Small intestine (tissue), 7 donors: Measurements from ENCODE around the gene PALMD. TPM values are rescaled to one million over a fixed set of nuclear protein-coding genes. Genes with fewer than 3 reads are reported as not detected.
A peak's percentile ranks its signal among the peaks of the same experiment; 100 is the strongest.

Experiments
- DNase-seq, 2 donors: peaks; one replicate each; pipeline versions ENCODE4 v3.0.0 to v3.0.0-alpha.2; 2013
- FAIRE-seq: peaks from 2 replicates; lab custom pipeline; 2012; peaks lifted over from hg19 to GRCh38; lab: Jason Lieb, UNC
- H3K27ac ChIP-seq, 3 donors: one replicate each; pipeline ENCODE4 v1.5.1; 2013; ENCODE audit warnings: low read length in 2 of 3, mild to moderate bottlenecking in 2 of 3, control low read depth in 1 of 3, inconsistent platforms in 1 of 3, low read depth in 1 of 3, moderate library complexity in 1 of 3
- H3K27me3 ChIP-seq, 3 donors: one replicate each; pipeline ENCODE4 v1.6.1; 2013; ENCODE audit warnings: low read length in 3 of 3, inconsistent platforms in 1 of 3; ENCODE audit not compliant: control insufficient read depth in 3 of 3, insufficient read depth in 3 of 3
- H3K36me3 ChIP-seq, 3 donors: one replicate each; pipeline ENCODE4 v1.6.1; 2013; ENCODE audit warnings: low read length in 3 of 3, inconsistent platforms in 1 of 3, low read depth in 1 of 3, mild to moderate bottlenecking in 1 of 3, moderate library complexity in 1 of 3; ENCODE audit not compliant: control insufficient read depth in 3 of 3, insufficient read depth in 2 of 3
- H3K4me1 ChIP-seq, 3 donors: one replicate each; pipeline ENCODE4 v1.6.1; 2013; ENCODE audit warnings: low read length in 2 of 3, inconsistent platforms in 1 of 3, low read depth in 1 of 3, mild to moderate bottlenecking in 1 of 3, moderate library complexity in 1 of 3; ENCODE audit not compliant: control insufficient read depth in 3 of 3, insufficient read depth in 2 of 3
- H3K4me3 ChIP-seq, 3 donors: one replicate each; pipeline ENCODE4 v1.5.1; 2013; ENCODE audit warnings: low read length in 3 of 3, control low read depth in 1 of 3, inconsistent platforms in 1 of 3, low read depth in 1 of 3, mild to moderate bottlenecking in 1 of 3, moderate library complexity in 1 of 3
- H3K9me3 ChIP-seq, 2 donors: one replicate each; pipeline ENCODE4 v1.6.1; 2013; ENCODE audit warnings: low read depth in 1 of 2, low read length in 1 of 2; ENCODE audit not compliant: control insufficient read depth in 2 of 2, insufficient read depth in 1 of 2
- WGBS, 3 donors: extraction: QIAGEN DNeasy Blood & Tissue Kit; methylation state at CpG; one replicate each; pipeline ENCODE4 v1.1.7; 2013; 5-methylcytosine and 5-hydroxymethylcytosine counted together
- polyA plus RNA-seq, 4 donors: library from polyadenylated mRNA; stranded (reverse) in 3 of 4; unstranded in 1 of 4; fragments of 200-250 nt in 3 of 4; fragments of 120-200 nt in 1 of 4; gene quantifications; one replicate each; pipeline versions ENCODE4 v1.2.1 to v1.2.3, GENCODE V29; 2013
- donor health status: healthy with polysubstance abuse.
- donor health status: control.
- donor health status: control.
- donor health status: Bipolar disorder and iron deficiency.
- donor health status: healthy.

The PALMD gene
- polyA plus RNA-seq, 4 donors = 0.67 to 14.5 (median 1.7) TPM

DNA sequence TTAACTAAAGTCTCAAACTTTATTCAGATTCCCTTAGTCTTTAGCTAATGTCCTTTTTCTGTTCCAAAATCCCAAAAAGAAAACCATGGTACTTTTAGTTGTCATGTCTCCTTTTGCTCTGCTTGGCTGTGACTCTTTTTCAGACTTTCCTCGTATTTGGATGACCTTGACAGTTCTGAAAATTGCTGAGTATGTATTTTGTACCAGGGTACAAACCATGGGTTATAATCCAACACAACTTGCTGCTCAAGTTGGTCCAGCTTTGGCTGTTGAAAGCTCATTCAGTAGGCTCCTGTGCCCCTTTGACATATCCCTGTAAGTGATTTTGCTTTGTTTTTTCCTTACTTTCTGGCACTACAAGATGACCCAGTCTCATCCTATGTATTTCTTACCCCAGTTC, 51.7 kb downstream of the PALMD start:
- DNase-seq (no peak), FAIRE-seq (no peak)
- Histone ChIP-seq H3K4me3 (no peak overlapping the region), H3K27ac (no peak overlapping the region), H3K27me3 (no peaks in the 10 kb centered on the region), H3K4me1 (no peaks in the 10 kb centered on the region), H3K9me3 (no peaks in the 10 kb centered on the region), H3K36me3 (no peaks in the 10 kb centered on the region)
- WGBS, 3 donors = 16 to 59% (median 47%) methylated on average over 1 of the region's 1 CpG

DNA sequence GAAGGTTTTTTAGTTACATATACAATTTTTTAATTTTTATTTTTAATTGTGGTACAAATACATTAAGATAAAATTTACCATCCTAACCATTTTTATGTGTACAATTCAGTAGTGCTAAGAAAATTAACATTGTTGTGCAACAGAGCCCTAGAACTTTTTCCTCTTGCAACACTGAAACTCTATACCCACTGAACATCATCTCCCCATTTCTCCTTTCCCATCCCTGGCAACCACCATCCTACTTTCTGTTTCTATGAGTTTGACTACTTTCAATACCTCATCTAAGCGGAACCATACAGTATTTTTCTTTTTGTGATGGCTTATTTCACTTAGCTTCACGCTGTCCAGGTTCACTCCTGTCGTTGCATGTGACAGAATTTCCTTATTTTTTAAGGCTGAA, 54.1 kb downstream of the PALMD start:
- Histone ChIP-seq H3K4me1 (peaks cover 0 to under 1% (median 0%) of the 10 kb centered on the region in 3 donors), H3K27me3 (no peaks in the 10 kb centered on the region), H3K4me3 (no peak overlapping the region), H3K36me3 (no peaks in the 10 kb centered on the region), H3K9me3 (no peaks in the 10 kb centered on the region), H3K27ac (no peak overlapping the region)
- FAIRE-seq (no peak), DNase-seq (no peak)
- 88 to 91% (median 89%) methylated on average over 3 of the region's 3 CpGs for WGBS, 3 donors

DNA sequence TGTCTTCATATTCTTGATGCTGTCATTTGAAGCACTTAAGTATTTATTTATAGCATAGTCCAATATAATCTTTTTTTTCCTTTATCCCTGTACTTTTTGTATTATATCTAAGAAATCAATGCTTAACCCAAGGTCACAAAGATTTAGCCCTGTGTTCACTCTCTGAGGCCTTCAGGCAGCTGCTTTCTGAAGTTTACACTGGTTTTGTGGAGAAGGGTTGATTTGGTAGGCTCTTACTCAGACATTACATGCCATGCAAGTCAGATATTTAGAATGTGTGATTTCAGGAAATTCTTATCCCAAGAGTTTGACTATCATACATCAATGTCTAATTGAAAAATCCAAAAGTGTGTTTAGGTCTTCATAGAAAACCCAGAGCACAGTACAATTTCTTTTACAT, 56.3 kb downstream of the PALMD start:
- no peaks in the 10 kb centered on the region for H3K36me3 ChIP-seq
- H3K27me3 ChIP-seq = no peaks in the 10 kb centered on the region
- H3K4me1 ChIP-seq = peaks cover 0 to 3% (median 0%) of the 10 kb centered on the region in 3 donors
- DNase-seq (no peak), FAIRE-seq (no peak)
- no peak overlapping the region for H3K4me3 ChIP-seq
- no peaks in the 10 kb centered on the region for H3K9me3 ChIP-seq
- H3K27ac ChIP-seq = no peak overlapping the region

DNA sequence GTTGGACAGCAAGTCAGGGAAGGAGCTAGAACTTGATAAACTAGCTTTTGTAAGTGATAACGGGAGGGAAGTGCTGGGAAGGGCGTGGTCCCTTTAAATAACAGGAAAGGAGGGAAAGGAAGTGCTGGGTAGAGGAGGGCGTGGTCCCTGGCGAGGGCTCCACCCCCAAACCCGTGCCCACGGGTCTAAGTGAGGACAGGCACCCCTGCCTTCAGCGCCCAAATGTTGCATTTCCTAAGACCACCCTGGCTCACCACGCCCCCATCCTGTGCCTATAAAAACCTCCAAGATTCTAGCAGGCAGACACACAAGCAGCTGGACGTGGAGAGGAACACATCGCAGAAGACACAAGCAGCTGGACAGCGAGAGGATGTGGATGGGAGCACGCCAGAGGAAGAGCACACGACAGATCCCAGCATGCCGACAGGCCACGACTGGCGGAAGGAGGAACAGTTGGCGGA, 58.5 kb downstream of the PALMD start:
- no peak overlapping the region for H3K27ac ChIP-seq
- WGBS, 3 donors = 62 to 74% (median 70%) methylated on average over 17 of the region's 17 CpGs
- no peak for DNase-seq

DNA sequence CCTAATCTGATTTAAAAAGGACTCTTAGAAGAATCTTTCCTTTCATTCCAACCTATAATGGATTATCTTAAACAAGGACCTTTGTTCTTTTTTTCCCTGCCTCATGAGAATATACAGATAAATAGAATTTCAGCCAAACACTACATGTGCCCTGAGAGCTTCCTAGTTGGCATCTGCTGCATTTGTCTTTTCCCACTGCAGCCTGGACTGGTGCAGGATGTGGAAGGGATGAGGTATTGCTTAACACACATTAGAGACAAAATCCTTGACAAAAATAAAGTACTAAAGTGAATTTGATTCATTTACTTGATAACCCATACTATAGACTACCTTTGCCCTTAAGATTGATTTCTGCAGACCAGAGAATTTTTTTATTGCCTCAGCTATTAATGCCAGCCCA, 59.5 kb downstream of the PALMD start:
- no peaks in the 10 kb centered on the region for H3K27me3 ChIP-seq
- FAIRE-seq (no peak), DNase-seq (no peak)
- H3K27ac ChIP-seq = no peak overlapping the region
- H3K4me1 ChIP-seq = peaks cover 0 to 3% (median 0%) of the 10 kb centered on the region in 3 donors
- H3K36me3 ChIP-seq = peaks cover 0 to 2% (median 0%) of the 10 kb centered on the region in 3 donors
- no peaks in the 10 kb centered on the region for H3K9me3 ChIP-seq
- H3K4me3 ChIP-seq = no peak overlapping the region

More for the DNA sequence above, 58.5 kb downstream of the PALMD start:
- H3K9me3 ChIP-seq = no peaks in the 10 kb centered on the region
- peaks cover 0 to 3% (median 0%) of the 10 kb centered on the region in 3 donors for H3K4me1 ChIP-seq
- no peak overlapping the region for H3K4me3 ChIP-seq
- no peak for FAIRE-seq
- no peaks in the 10 kb centered on the region for H3K27me3 ChIP-seq
- H3K36me3 ChIP-seq = peaks cover 0 to 2% (median 0%) of the 10 kb centered on the region in 3 donors

DNA sequence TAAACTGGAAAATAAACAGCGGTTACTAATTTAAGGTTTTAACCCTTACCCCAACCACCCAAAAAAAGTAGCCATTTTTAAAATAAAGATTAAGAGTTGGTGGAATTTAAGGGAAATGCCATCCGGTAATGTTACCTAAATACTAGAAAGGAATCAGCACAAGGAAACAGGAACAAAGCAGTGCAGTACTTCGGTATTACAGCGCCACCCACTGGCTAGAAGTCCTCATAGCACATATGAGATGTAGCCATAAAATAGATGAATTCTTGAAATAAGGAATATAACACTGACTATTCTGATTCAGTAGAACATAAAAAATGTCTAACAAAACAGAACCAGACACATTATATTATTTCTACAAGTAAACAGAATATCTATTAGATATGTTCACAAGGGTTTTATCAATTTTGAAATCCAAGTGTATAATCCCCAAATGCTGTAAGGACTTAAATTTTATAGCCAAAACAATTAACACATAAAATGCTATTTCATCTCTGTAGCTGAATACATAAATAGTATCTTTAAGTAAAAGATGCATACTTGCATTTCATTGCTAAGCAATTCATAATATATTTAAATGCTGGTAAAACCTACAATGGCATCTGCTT, 61.7 kb downstream of the PALMD start:
- Histone ChIP-seq H3K4me1 (peaks cover 0 to 3% (median 0%) of the 10 kb centered on the region in 3 donors), H3K36me3 (peaks cover 0 to 2% (median 0%) of the 10 kb centered on the region in 3 donors), H3K4me3 (no peak overlapping the region), H3K9me3 (no peaks in the 10 kb centered on the region), H3K27me3 (no peaks in the 10 kb centered on the region), H3K27ac (no peak overlapping the region)
- DNase-seq (peak; percentile 58 to 65), FAIRE-seq (no peak)
- WGBS, 3 donors = 23 to 28% (median 27%) methylated on average over 4 of the region's 4 CpGs

GRCh38 chr1:99710994-99711393, 65.1 kb downstream of the PALMD start:
- FAIRE-seq = no peak
- Histone ChIP-seq H3K9me3 (no peaks in the 10 kb centered on the region), H3K27me3 (no peaks in the 10 kb centered on the region), H3K27ac (no peak overlapping the region), H3K4me1 (no peaks in the 10 kb centered on the region), H3K36me3 (peaks cover 0 to 8% (median 2%) of the 10 kb centered on the region in 3 donors), H3K4me3 (no peak overlapping the region)
- 94 to 97% (median 96%) methylated on average over 4 of the region's 4 CpGs for WGBS, 3 donors
- DNase-seq = no peak

DNA sequence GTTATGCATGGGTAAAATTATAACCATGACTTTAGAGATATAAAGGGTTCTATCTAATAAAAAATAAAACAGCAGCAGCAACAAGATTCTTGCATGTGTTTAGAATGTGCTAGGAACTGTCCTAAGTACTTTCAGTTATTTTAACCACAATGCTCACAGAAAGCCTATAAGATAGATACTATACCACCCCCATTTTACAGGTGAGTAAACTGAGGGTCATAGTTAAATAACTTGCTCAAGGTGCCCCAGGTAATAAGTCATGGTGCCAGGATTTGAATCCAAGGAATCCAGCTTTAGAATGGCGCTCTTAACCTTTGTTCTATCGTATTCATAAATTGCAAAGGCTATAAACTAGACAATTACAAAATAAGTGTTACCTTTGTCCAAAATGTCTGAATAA, 67.1 kb downstream of the PALMD start:
- Histone ChIP-seq H3K4me3 (no peak overlapping the region), H3K36me3 (peaks cover 0 to 14% (median 2%) of the 10 kb centered on the region in 3 donors), H3K27me3 (no peaks in the 10 kb centered on the region), H3K9me3 (no peaks in the 10 kb centered on the region), H3K27ac (no peak overlapping the region), H3K4me1 (no peaks in the 10 kb centered on the region)
- FAIRE-seq (no peak), DNase-seq (no peak)
- WGBS, 3 donors = 92 to 100% (median 97%) methylated on average over 2 of the region's 2 CpGs

DNA sequence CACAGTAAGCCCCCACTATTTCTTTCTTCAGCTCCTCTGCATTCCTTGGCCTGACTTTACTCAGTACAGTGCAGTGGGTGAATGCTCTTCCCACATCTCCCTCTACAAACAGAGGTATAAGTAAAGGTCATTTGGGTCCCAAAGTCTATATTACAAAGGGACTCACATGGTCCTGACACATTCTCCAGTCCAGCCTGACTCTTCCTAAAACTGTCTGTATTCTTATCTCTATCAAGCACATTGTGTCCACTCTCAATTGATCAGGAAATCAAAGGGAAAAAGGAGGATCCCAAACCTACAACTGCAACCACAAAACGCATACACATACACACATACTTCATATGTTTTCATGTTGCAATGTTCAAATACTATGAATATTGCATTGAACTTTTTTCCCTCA, 71.1 kb downstream of the PALMD start:
- WGBS, 3 donors = 98 to 100% (median 100%) methylated on average over 1 of the region's 1 CpG
- DNase-seq = no peak
- H3K36me3 ChIP-seq = peaks cover 0 to 12% (median 2%) of the 10 kb centered on the region in 3 donors

More for the DNA sequence above, 71.1 kb downstream of the PALMD start:
- Histone ChIP-seq H3K4me1 (no peaks in the 10 kb centered on the region), H3K27me3 (no peaks in the 10 kb centered on the region), H3K4me3 (no peak overlapping the region), H3K27ac (no peak overlapping the region), H3K9me3 (no peaks in the 10 kb centered on the region)
- FAIRE-seq = no peak
